IMR-90 (cell line): ENCODE results near the gene PDZRN3. TPM values are rescaled to one million over a fixed set of nuclear protein-coding genes. Genes with fewer than 3 reads are reported as not detected.

Experiments used
- ATAC-seq: fragments of 200-7000 bp; cut with Tn5 transposase; 2 replicates; pipeline ENCODE4 v1.9.1; 2020; ENCODE audit warnings: low read depth, mild to moderate bottlenecking, moderate library complexity
- BruUV-seq: library from RNA; stranded (reverse); fragments of 400-500 nt; replicated peaks from 2 replicates; lab custom pipeline; 2021; lab: Mats Ljungman, UMichigan
- CTCF ChIA-PET: fragments of 300-600 bp; formaldehyde crosslinking; extraction: SDS; loops from one replicate; lab custom pipeline; 2021; ENCODE audit warnings: antibody characterized with exemption; lab: Yijun Ruan, JAX
- POLR2A ChIA-PET: fragments of 300-600 bp; sonication (Branson Sonifier 250); formaldehyde crosslinking; loops from one replicate; lab custom pipeline; 2022; ENCODE audit warnings: antibody characterized with exemption; ENCODE audit not compliant: unreplicated experiment; lab: Charles Lee
- DNase-seq: peaks from one replicate; pipeline ENCODE4 v3.0.0; 2013
- H2AFZ ChIP-seq: replicated peaks from 2 replicates; pipeline ENCODE3; 2013; ENCODE audit warnings: low read length, mild to moderate bottlenecking; ENCODE audit not compliant: poor library complexity
- H2AK5ac ChIP-seq: 2 replicates; pipeline ENCODE4 v1.6.1; 2013; ENCODE audit warnings: low read depth, low read length, inconsistent platforms
- H2AK9ac ChIP-seq: replicated peaks from 2 replicates; pipeline ENCODE3; 2013; ENCODE audit warnings: mild to moderate bottlenecking, low read depth, low read length, moderate library complexity; ENCODE audit not compliant: poor library complexity
- H2BK120ac ChIP-seq: 2 replicates; pipeline ENCODE4 v1.6.1; 2013; ENCODE audit warnings: low read depth, low read length, inconsistent platforms
- H2BK15ac ChIP-seq: 3 replicates; pipeline ENCODE4 v1.6.1; 2013; ENCODE audit warnings: low read depth, low read length, inconsistent platforms
- H2BK20ac ChIP-seq: 2 replicates; pipeline ENCODE4 v1.6.1; 2013; ENCODE audit warnings: low read depth, mild to moderate bottlenecking, inconsistent platforms, low read length, moderate library complexity
- H2BK5ac ChIP-seq: 2 replicates; pipeline ENCODE4 v1.6.1; 2013; ENCODE audit warnings: mild to moderate bottlenecking, low read depth, low read length, inconsistent platforms; ENCODE audit not compliant: poor library complexity, severe bottlenecking
- H3K14ac ChIP-seq: replicated peaks from 2 replicates; pipeline ENCODE4 v1.6.1; 2013; ENCODE audit warnings: low read depth, low read length, inconsistent platforms
- H3K18ac ChIP-seq: 2 replicates; pipeline ENCODE4 v1.6.1; 2013; ENCODE audit warnings: low read depth, low read length, control low read depth
- H3K23ac ChIP-seq: 2 replicates; pipeline ENCODE4 v1.6.1; 2013; ENCODE audit warnings: low read depth, low read length, inconsistent platforms
- H3K27ac ChIP-seq: 2 replicates; pipeline ENCODE4 v1.5.1; 2013; ENCODE audit warnings: mild to moderate bottlenecking, control low read depth, low read length; ENCODE audit not compliant: insufficient read depth
- H3K27me3 ChIP-seq: 2 replicates; pipeline ENCODE4 v1.6.1; 2013; ENCODE audit warnings: low read length; ENCODE audit not compliant: control insufficient read depth, insufficient read depth
- H3K36me3 ChIP-seq: 2 replicates; pipeline ENCODE4 v1.6.1; 2013; ENCODE audit warnings: low read length, mixed read lengths; ENCODE audit not compliant: control insufficient read depth, insufficient read depth
- H3K4ac ChIP-seq: 2 replicates; pipeline ENCODE4 v1.6.1; 2013; ENCODE audit warnings: low read depth, low read length, inconsistent platforms
- H3K4me1 ChIP-seq: 2 replicates; pipeline ENCODE4 v1.6.1; 2013; ENCODE audit warnings: low read length, mixed read lengths; ENCODE audit not compliant: control insufficient read depth, insufficient read depth
- H3K4me2 ChIP-seq: 2 replicates; pipeline ENCODE4 v1.6.1; 2013; ENCODE audit warnings: low read depth, mild to moderate bottlenecking, control low read depth, low read length, moderate library complexity
- H3K4me3 ChIP-seq: 2 replicates; pipeline ENCODE4 v1.5.1; 2013; ENCODE audit warnings: low read depth, mild to moderate bottlenecking, control low read depth, low read length, moderate library complexity; ENCODE audit not compliant: insufficient read depth
- H3K56ac ChIP-seq: 2 replicates; pipeline ENCODE4 v1.6.1; 2013; ENCODE audit warnings: low read length, inconsistent platforms; ENCODE audit not compliant: insufficient read depth; ENCODE audit errors: extremely low read depth
- H3K79me1 ChIP-seq, 2 experiments: 2 replicates each; pipeline ENCODE4 v1.6.1; 2013; ENCODE audit warnings: low read length in 2 of 2, inconsistent platforms in 1 of 2, low read depth in 1 of 2
- H3K9ac ChIP-seq: 2 replicates; pipeline ENCODE4 v1.6.1; 2013; ENCODE audit warnings: low read depth, low read length, control low read depth
- H3K9me1 ChIP-seq: 2 replicates; pipeline ENCODE4 v1.6.1; 2013; ENCODE audit warnings: low read length, inconsistent platforms; ENCODE audit not compliant: insufficient read depth
- H3K9me3 ChIP-seq: 2 replicates; pipeline ENCODE4 v1.6.1; 2013; ENCODE audit warnings: low read length; ENCODE audit not compliant: control insufficient read depth, insufficient read depth
- H4K20me1 ChIP-seq: 2 replicates; pipeline ENCODE4 v1.6.1; 2013; ENCODE audit warnings: low read length, inconsistent platforms; ENCODE audit not compliant: insufficient read depth
- H4K5ac ChIP-seq: 2 replicates; pipeline ENCODE4 v1.6.1; 2013; ENCODE audit warnings: mild to moderate bottlenecking, low read depth, low read length, control low read depth
- H4K8ac ChIP-seq, 2 experiments: 2 replicates each; pipeline ENCODE4 v1.6.1; 2013; ENCODE audit warnings: low read depth in 2 of 2, low read length in 2 of 2, control low read depth in 1 of 2, inconsistent platforms in 1 of 2
- H4K91ac ChIP-seq: 2 replicates; pipeline ENCODE4 v1.6.1; 2013; ENCODE audit warnings: low read depth, low read length, inconsistent platforms; ENCODE audit not compliant: insufficient read depth
- CTCF ChIP-seq: conservative IDR thresholded peaks from 2 replicates; pipeline ENCODE4 v1.5.1; 2012; ENCODE audit warnings: mild to moderate bottlenecking, low read depth, low read length, improper control_type of control experiment
- MAZ ChIP-seq: IDR thresholded peaks from 2 replicates; pipeline ENCODE4 v1.6.1; 2012; ENCODE audit warnings: low read depth, mild to moderate bottlenecking, low read length, improper control_type of control experiment, moderate library complexity, borderline replicate concordance
- SMC3 ChIP-seq: fragments of 150-350 bp; IDR thresholded peaks from 2 replicates; pipeline ENCODE4 v1.6.1; 2016; ENCODE audit warnings: low read depth, mild to moderate bottlenecking, antibody characterized with exemption, low read length, moderate library complexity
- USF2 ChIP-seq: fragments of 150-350 bp; IDR thresholded peaks from 2 replicates; pipeline ENCODE4 v1.6.1; 2017; ENCODE audit warnings: mild to moderate bottlenecking, antibody characterized with exemption, low read length, low read depth
- WGBS, 2 experiments: methylation state at CpG; one replicate each; pipeline versions ENCODE4 v1.1.5 to v1.1.7; 2013; ENCODE audit warnings: missing lambda C conversion rate in 2 of 2; ENCODE audit not compliant: insufficient read length in 1 of 2; ENCODE audit errors: extremely low coverage in 2 of 2; 5-methylcytosine and 5-hydroxymethylcytosine counted together
- dilution Hi-C: fragments of 300-500 bp; cut with HindIII; formaldehyde crosslinking; loops from one replicate; pipeline ENCODE4 v1.14.3; 2018; ENCODE audit warnings: low sequenced_read_pairs; ENCODE audit not compliant: unreplicated experiment
- in situ Hi-C: fragments of 300-500 bp; cut with MboI; formaldehyde crosslinking; loops from 3 replicates; pipeline ENCODE4 v1.14.3; 2019; ENCODE audit warnings: low sequenced_read_pairs, inconsistent platforms, mixed read lengths
- intact Hi-C: fragments of 100-400 bp; cut with micrococcal nuclease; formaldehyde crosslinking; loops from 2 replicates; pipeline ENCODE4 v1.10.0; 2022
- polyA plus RNA-seq, 3 experiments: library from polyadenylated mRNA; depleted of rRNA; stranded (reverse); fragments of >200 nt; gene quantifications; 2 replicates each; pipeline ENCODE4 v1.2.3, GENCODE V29; 2012; ENCODE audit warnings: low replicate concordance in 1 of 3
- total RNA-seq: library from RNA; depleted of rRNA; stranded (reverse); fragments of >200 nt; gene quantifications from 2 replicates; pipeline ENCODE4 v1.2.3, GENCODE V29; 2012

The PDZRN3 gene
- total and polyA plus RNA-seq, 2 of the 4 experiments (the other 2 are of a cell fraction), result 9.4 to 17.0 TPM

GRCh38 chr3:73575953-73576352 is 48.8 kb downstream of the PDZRN3 start:
- no peak overlapping the region for H2AK9ac ChIP-seq
- peaks cover 4% of the 10 kb centered on the region; the same call in 1 of the 2 replicates for H4K20me1 ChIP-seq
- POLR2A ChIA-PET, result no interaction called here
- H3K9ac ChIP-seq, result no peak overlapping the region
- no peaks in the 10 kb centered on the region for H3K36me3 ChIP-seq
- no peak overlapping the region for H4K91ac ChIP-seq
- H2BK5ac ChIP-seq, result no peak overlapping the region
- no peak overlapping the region for H3K56ac ChIP-seq
- intact Hi-C loops, result no loop called here
- no peaks in the 10 kb centered on the region for H3K27me3 ChIP-seq
- H3K4ac ChIP-seq, result no peak overlapping the region
- H2AFZ ChIP-seq, result no peak overlapping the region
- H3K23ac ChIP-seq, result no peak overlapping the region
- H3K4me1 ChIP-seq, result peaks cover 10% of the 10 kb centered on the region
- WGBS, 2 experiments, result no CpG with 5 or more reads among the region's 3 CpGs
- in situ Hi-C loops, result no loop called here
- H3K14ac ChIP-seq, result no peak overlapping the region
- H2BK120ac ChIP-seq, result no peak overlapping the region
- no peak for ATAC-seq
- H3K4me2 ChIP-seq, result no peak overlapping the region
- no peak for DNase-seq
- no peak for TF ChIP-seq MAZ
- TF ChIP-seq USF2, result no peak
- no peak for TF ChIP-seq SMC3
- TF ChIP-seq CTCF, result no peak
- no peak overlapping the region for H4K8ac ChIP-seq
- H3K79me1 ChIP-seq, result peaks cover 14 to 19% of the 10 kb centered on the region in 2 experiments
- H3K27ac ChIP-seq, result no peak overlapping the region
- no TSS peak for BruUV-seq
- H3K9me1 ChIP-seq, result peaks cover 7% of the 10 kb centered on the region; the same call in 1 of the 2 replicates
- no peak overlapping the region for H2AK5ac ChIP-seq
- CTCF ChIA-PET, result interaction anchor here (1.0 kb wide), 1 partner anchor 32 kb away, joined by 3 read pairs; no protein-coding TSS in a partner anchor
- H3K9me3 ChIP-seq, result no peaks in the 10 kb centered on the region
- no peak overlapping the region for H2BK15ac ChIP-seq
- H4K5ac ChIP-seq, result no peak overlapping the region
- H3K4me3 ChIP-seq, result no peak overlapping the region
- dilution Hi-C loops, result no loop called here
- H2BK20ac ChIP-seq, result no peak overlapping the region
- H3K18ac ChIP-seq, result no peak overlapping the region
